Caco-2 (cell line): ENCODE data around the gene FBXO48. TPM values are rescaled to one million over a fixed set of nuclear protein-coding genes. Genes with fewer than 3 reads are reported as not detected.

Experiments used
- BruUV-seq: library from RNA; stranded (reverse); fragments of 400-500 nt; replicated peaks from 2 replicates; lab custom pipeline; 2021; lab: Mats Ljungman, UMichigan
- CTCF ChIA-PET: fragments of 300-600 bp; sonication (Branson Sonifier 250); formaldehyde crosslinking; loops from one replicate; lab custom pipeline; 2022; ENCODE audit warnings: antibody characterized with exemption; lab: Charles Lee
- POLR2A ChIA-PET: fragments of 300-600 bp; sonication (Branson Sonifier 250); formaldehyde crosslinking; loops from one replicate; lab custom pipeline; 2022; ENCODE audit warnings: antibody characterized with exemption; lab: Charles Lee
- DNase-seq, 2 experiments: peaks; one replicate each; pipeline versions ENCODE4 v3.0.0 to v3.0.0-alpha.2; 2020 to 2022
- H3K27me3 ChIP-seq: replicated peaks from 2 replicates; pipeline ENCODE4 v1.6.0; 2011; ENCODE audit warnings: low read length; ENCODE audit not compliant: control insufficient read depth, insufficient read depth
- H3K36me3 ChIP-seq: 2 replicates; pipeline ENCODE4 v1.5.1; 2011; ENCODE audit warnings: low read length; ENCODE audit not compliant: control insufficient read depth, insufficient read depth
- H3K4me1 ChIP-seq: fragments of 250-450 bp; sonication (Bioruptor Pico); 2 replicates; pipeline ENCODE4 v1.5.1; 2020; ENCODE audit warnings: mild to moderate bottlenecking
- H3K4me3 ChIP-seq: 2 replicates; pipeline ENCODE4 v1.5.1; 2011; ENCODE audit warnings: low read depth, mild to moderate bottlenecking, control low read depth, low read length
- H3K9me3 ChIP-seq: fragments of 250-450 bp; sonication (Bioruptor Pico); 2 replicates; pipeline ENCODE4 v1.5.1; 2020; ENCODE audit warnings: mild to moderate bottlenecking, moderate library complexity
- H3K27ac Mint-ChIP-seq: one replicate; pipeline ENCODE4 v1.8.0; 2022; ENCODE audit warnings: mixed read lengths; ENCODE audit not compliant: unreplicated experiment
- H3K27me3 Mint-ChIP-seq: one replicate; pipeline ENCODE4 v1.8.0; 2022; ENCODE audit warnings: mixed read lengths; ENCODE audit not compliant: insufficient read depth, unreplicated experiment
- H3K36me3 Mint-ChIP-seq: one replicate; pipeline ENCODE4 v1.8.0; 2022; ENCODE audit warnings: mild to moderate bottlenecking, mixed read lengths; ENCODE audit not compliant: insufficient read depth, unreplicated experiment
- H3K4me1 Mint-ChIP-seq: one replicate; pipeline ENCODE4 v1.8.0; 2022; ENCODE audit warnings: low read depth, mixed read lengths; ENCODE audit not compliant: unreplicated experiment
- H3K4me3 Mint-ChIP-seq: one replicate; pipeline ENCODE4 v1.8.0; 2022; ENCODE audit warnings: mild to moderate bottlenecking, moderate library complexity, mixed read lengths; ENCODE audit not compliant: unreplicated experiment
- H3K9me3 Mint-ChIP-seq: one replicate; pipeline ENCODE4 v1.8.0; 2022; ENCODE audit warnings: mixed read lengths; ENCODE audit not compliant: unreplicated experiment
- intact Hi-C: fragments of 100-400 bp; cut with micrococcal nuclease; formaldehyde crosslinking; loops from one replicate; pipeline ENCODE4 v1.10.0; 2022; ENCODE audit not compliant: unreplicated experiment
- total RNA-seq: library from RNA; stranded (reverse); gene quantifications from 2 replicates; pipeline ENCODE4 v1.2.3, GENCODE V29; 2022
- TF ChIP-seq, protein P1 (sequence below), 2 experiments: fragments of 200-600 bp in 1 of 2; IDR thresholded peaks; 1 replicate in 1 of 2; 2 replicates in 1 of 2; pipeline versions ENCODE4 v1.5.1 to v1.8.0; 2011 to 2022; ENCODE audit warnings: antibody characterized with exemption in 1 of 2, control low read depth in 1 of 2, inconsistent platforms in 1 of 2, low read depth in 1 of 2, low read length in 1 of 2, mild to moderate bottlenecking in 1 of 2, moderate library complexity in 1 of 2; ENCODE audit not compliant: insufficient read depth in 1 of 2, severe bottlenecking in 1 of 2, unreplicated experiment in 1 of 2

Gene FBXO48
- total RNA-seq, 1 experiment from 2014 or later: 1.2 TPM

DNA sequence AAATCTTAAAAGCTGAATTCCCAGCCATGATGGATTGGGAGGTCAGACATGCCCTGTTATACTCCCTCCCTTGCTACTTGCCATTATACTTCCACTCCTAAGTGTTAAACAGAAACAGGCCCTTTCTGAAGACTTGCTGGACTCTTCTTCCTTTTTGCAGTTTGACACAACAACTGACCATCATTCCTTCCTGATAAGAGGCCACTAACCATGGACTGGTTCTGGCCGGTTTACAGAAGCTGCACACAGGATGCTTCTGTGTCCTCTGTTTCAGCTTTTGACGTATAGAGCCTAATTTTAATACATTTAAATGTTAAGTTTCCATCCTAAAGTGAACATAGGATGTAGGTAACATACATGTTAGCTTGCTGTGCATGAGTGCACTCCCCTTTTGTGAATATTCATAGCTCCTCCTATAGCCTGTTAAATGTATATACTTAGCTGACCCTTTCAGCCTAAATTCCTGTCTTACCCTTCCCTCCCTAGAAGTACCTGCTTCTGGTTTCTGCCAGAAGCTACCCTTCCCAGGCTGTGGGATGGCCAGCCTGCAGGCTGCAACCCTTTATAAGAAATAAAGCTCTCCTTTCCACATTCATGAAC is 13.2 kb downstream of the FBXO48 start:
- Mint-ChIP-seq H3K36me3 (no peaks in the 10 kb centered on the region), H3K4me3 (no peak overlapping the region), H3K27me3 (no peaks in the 10 kb centered on the region), H3K9me3 (no peaks in the 10 kb centered on the region), H3K27ac (no peak overlapping the region), H3K4me1 (no peaks in the 10 kb centered on the region)
- Histone ChIP-seq H3K4me3 (no peak overlapping the region), H3K4me1 (no peaks in the 10 kb centered on the region), H3K9me3 (no peaks in the 10 kb centered on the region), H3K36me3 (no peaks in the 10 kb centered on the region), H3K27me3 (no peaks in the 10 kb centered on the region)
- TF ChIP-seq, protein P1, sequence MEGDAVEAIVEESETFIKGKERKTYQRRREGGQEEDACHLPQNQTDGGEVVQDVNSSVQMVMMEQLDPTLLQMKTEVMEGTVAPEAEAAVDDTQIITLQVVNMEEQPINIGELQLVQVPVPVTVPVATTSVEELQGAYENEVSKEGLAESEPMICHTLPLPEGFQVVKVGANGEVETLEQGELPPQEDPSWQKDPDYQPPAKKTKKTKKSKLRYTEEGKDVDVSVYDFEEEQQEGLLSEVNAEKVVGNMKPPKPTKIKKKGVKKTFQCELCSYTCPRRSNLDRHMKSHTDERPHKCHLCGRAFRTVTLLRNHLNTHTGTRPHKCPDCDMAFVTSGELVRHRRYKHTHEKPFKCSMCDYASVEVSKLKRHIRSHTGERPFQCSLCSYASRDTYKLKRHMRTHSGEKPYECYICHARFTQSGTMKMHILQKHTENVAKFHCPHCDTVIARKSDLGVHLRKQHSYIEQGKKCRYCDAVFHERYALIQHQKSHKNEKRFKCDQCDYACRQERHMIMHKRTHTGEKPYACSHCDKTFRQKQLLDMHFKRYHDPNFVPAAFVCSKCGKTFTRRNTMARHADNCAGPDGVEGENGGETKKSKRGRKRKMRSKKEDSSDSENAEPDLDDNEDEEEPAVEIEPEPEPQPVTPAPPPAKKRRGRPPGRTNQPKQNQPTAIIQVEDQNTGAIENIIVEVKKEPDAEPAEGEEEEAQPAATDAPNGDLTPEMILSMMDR (IDR thresholded peaks at IDR 0.05; ENCODE audit: insufficient read depth in 1 of 2, low read depth in 1 of 2, low read length in 1 of 2, severe bottlenecking in 1 of 2, unreplicated experiment in 1 of 2): no peak
- intact Hi-C loops: no loop called here
- DNase-seq: no peak
- BruUV-seq: no TSS peak
- ChIA-PET CTCF (interaction anchor here (1.1 to 1.2 kb wide), 2 partner anchors 10 to 13 kb away, joined by 4 to 5 read pairs; no protein-coding TSS in a partner anchor), POLR2A (no interaction called here)

DNA sequence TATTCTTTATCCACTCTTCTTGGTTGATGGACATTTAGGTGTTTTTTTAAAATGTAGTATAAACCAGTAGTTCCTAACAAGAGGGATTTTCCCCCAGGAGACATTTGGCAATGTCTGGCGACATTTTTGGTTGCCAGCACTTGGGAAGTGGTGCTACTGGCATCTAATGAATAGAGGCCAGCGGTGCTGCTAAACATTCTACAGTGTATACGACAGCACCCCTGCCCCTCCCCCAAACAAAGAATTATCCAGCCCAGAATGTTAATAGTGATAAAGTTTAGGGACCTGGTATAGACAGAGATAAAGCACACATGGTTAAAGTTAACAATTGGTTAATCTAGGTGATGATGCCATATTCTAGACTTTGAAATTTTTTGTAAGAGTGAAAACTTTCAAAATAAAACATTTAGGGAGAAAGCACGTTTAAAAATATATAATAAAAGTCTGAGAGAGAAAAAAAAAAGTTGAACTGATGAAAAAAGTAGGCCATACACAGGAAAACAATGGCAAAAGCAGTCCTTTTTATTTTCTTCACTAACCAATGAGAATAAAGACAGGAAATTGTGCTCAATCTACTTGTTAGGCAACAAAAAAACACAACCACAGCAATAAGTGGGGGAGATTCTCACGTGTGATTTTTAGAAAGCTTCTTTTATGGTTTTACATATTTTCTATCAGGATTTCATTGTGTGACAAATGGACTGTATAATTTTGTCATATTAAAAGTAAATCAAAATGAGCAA is 14.8 kb downstream of the FBXO48 start:
- H3K36me3 Mint-ChIP-seq: no peaks in the 10 kb centered on the region
- H3K9me3 ChIP-seq: no peaks in the 10 kb centered on the region
- no peaks in the 10 kb centered on the region for H3K9me3 Mint-ChIP-seq
- no peaks in the 10 kb centered on the region for H3K27me3 ChIP-seq
- no peaks in the 10 kb centered on the region for H3K4me1 Mint-ChIP-seq
- no peak overlapping the region for H3K4me3 Mint-ChIP-seq
- CTCF ChIA-PET: interaction anchor here (1.2 kb wide), 1 partner anchor 11 kb away, joined by 4 read pairs; no protein-coding TSS in a partner anchor
- no peak for DNase-seq
- intact Hi-C loops: no loop called here
- H3K36me3 ChIP-seq: no peaks in the 10 kb centered on the region
- no peak overlapping the region for H3K27ac Mint-ChIP-seq
- POLR2A ChIA-PET: no interaction called here
- no TSS peak for BruUV-seq
- TF ChIP-seq, protein P1 (IDR thresholded peaks at IDR 0.05; ENCODE audit: insufficient read depth in 1 of 2, low read depth in 1 of 2, low read length in 1 of 2, severe bottlenecking in 1 of 2, unreplicated experiment in 1 of 2): no peak
- no peaks in the 10 kb centered on the region for H3K4me1 ChIP-seq
- no peaks in the 10 kb centered on the region for H3K27me3 Mint-ChIP-seq
- H3K4me3 ChIP-seq: no peak overlapping the region

DNA sequence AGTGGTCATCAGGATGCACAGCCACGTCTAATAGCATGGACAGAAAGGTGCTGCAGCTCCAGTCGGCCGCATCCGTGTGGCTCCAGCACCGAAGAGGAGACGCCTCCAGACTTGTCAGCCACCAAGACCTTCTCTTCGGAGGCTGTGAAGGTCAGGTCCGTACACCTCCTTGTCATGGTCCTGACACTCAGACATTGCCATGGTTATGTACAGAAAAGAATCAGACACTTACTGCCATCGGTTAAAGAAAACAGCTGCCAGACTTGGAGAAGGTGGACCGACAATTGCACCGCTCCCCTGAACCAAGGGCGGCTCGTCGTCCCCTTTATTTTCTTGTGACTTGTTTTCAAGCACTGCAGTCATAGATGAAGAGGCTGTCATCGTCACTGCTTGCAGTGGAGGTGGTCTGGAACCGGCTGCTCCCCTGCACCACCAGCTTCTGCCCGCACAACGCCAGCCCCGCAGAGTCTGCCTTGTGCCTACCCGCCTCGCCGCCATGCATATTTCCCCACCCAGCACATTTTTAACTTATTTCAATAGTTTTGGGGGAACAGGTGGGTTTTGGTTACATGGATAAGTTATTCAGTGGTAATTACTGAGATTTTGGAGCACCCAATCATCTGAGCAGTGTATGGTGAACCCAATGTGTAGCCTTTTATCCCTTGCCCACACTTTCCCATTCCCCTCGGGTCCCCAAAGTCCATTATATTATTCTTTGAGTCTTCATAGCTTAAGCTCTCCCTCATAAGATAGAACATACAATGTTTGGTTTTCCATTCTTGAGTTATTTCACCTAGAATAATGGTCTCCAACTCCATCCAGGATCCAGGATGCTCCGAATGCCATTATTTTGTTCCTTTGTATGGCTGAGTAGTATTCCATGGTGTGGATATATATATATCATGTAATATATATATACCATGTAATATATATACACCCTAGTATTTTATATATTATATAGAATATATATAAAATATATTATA is 18.1 kb downstream of the FBXO48 start:
- Mint-ChIP-seq H3K27me3 (no peaks in the 10 kb centered on the region), H3K4me3 (no peak overlapping the region), H3K4me1 (no peaks in the 10 kb centered on the region), H3K9me3 (no peaks in the 10 kb centered on the region), H3K36me3 (no peaks in the 10 kb centered on the region), H3K27ac (no peak overlapping the region)
- Histone ChIP-seq H3K36me3 (no peaks in the 10 kb centered on the region), H3K4me3 (no peak overlapping the region), H3K9me3 (no peaks in the 10 kb centered on the region), H3K27me3 (no peaks in the 10 kb centered on the region), H3K4me1 (no peaks in the 10 kb centered on the region)
- CTCF ChIA-PET: no interaction called here
- intact Hi-C loops: no loop called here
- POLR2A ChIA-PET: no interaction called here
- BruUV-seq: no TSS peak
- TF ChIP-seq, protein P1 (IDR thresholded peaks at IDR 0.05; ENCODE audit: insufficient read depth in 1 of 2, low read depth in 1 of 2, low read length in 1 of 2, severe bottlenecking in 1 of 2, unreplicated experiment in 1 of 2): no peak
- DNase-seq: no peak
